AG09319 (cell line): ENCODE measurements around the gene ACTN3.

Experiments
- DNase-seq: peaks from one replicate; pipeline ENCODE4 v3.0.0-alpha.2; 2010; ENCODE audit warnings: low read depth; ENCODE audit errors: extremely low read depth
- TF ChIP-seq, protein P1 (sequence below): IDR thresholded peaks from 2 replicates; pipeline ENCODE4 v1.5.1; 2011; ENCODE audit warnings: low read depth, mild to moderate bottlenecking, inconsistent platforms, low read length, moderate library complexity

The ACTN3 gene

DNA sequence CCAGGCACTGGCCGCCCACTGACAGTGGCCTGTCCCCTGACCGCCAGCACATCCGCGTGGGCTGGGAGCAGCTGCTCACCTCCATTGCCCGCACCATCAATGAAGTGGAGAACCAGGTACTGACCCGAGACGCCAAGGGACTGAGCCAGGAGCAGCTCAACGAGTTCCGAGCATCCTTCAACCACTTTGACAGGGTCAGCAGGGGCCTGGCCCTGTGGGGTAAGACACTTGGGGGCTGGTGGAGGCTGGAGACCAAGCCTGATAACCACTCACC, 15.2 kb downstream of the ACTN3 start:
- no peak for DNase-seq
- TF ChIP-seq, protein P1, sequence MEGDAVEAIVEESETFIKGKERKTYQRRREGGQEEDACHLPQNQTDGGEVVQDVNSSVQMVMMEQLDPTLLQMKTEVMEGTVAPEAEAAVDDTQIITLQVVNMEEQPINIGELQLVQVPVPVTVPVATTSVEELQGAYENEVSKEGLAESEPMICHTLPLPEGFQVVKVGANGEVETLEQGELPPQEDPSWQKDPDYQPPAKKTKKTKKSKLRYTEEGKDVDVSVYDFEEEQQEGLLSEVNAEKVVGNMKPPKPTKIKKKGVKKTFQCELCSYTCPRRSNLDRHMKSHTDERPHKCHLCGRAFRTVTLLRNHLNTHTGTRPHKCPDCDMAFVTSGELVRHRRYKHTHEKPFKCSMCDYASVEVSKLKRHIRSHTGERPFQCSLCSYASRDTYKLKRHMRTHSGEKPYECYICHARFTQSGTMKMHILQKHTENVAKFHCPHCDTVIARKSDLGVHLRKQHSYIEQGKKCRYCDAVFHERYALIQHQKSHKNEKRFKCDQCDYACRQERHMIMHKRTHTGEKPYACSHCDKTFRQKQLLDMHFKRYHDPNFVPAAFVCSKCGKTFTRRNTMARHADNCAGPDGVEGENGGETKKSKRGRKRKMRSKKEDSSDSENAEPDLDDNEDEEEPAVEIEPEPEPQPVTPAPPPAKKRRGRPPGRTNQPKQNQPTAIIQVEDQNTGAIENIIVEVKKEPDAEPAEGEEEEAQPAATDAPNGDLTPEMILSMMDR: no peak

DNA sequence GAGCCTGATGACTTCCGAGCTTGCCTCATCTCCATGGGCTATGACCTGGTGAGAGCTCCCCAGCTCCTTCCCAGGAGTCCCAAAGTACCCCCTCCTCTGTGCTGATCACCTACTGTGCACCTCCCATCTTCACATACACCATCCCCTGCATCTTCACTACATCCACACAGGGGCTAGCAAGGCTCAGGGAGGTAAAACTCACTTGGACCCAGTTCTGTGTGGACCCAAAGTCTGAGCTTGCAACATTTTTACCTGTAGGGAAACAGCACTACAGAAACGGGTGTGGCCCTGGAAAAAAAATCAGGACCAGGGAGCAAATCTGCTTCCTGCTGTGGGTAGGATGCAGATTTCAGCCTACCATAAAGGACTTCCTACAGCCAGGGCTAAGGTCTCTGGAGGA, 15.6 kb downstream of the ACTN3 start:
- TF ChIP-seq, protein P1: no peak
- no peak for DNase-seq

DNA sequence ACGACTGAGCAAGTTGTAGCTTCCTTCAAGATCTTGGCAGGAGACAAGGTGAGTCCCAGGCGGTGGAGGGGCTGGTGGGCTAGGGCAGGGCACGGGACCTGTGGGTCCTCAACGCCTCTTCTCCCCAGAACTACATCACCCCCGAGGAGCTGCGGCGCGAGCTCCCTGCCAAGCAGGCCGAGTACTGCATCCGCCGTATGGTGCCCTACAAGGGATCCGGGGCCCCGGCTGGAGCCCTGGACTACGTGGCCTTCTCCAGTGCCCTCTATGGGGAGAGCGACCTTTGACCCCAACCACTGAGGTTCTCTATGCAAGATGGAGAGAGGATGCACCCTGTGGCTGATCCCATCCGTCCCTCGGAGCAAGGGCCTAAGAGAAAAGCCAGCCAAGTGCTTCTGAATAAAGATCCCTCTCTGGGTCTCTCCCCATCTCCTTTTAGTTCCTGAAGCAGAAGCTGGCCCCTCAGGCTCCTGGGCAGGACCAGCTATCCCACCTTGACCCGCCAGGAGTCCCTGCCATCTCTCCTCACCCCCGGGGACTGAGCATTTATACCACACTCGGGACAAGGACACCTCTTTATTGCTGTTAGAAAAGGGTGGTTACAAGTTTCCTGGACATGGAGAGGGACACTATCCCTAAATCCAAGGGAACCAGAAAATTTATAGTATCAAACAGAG, 16.3 kb downstream of the ACTN3 start:
- TF ChIP-seq, protein P1: no peak
- DNase-seq: no peak

DNA sequence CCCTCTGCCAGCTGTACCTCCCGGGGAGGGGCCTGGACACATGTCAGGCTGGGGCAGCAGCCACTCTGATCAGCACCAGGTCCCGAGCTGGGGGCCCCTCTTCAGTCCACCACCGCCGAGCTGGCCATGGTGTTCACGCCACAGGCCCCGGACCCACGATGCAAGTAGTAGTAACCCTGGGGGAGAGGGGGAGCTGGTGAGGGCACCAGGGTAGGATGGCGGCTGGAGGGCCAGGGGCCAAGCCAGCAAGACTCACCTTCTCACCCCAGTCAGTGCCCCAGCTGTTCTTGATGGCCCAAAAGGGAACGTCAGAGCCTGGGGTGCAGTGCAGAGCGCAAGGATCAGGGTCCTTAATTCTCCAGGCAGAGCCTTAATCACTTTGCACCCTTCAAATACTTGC, 17.1 kb downstream of the ACTN3 start:
- no peak for DNase-seq
- TF ChIP-seq, protein P1: no peak

DNA sequence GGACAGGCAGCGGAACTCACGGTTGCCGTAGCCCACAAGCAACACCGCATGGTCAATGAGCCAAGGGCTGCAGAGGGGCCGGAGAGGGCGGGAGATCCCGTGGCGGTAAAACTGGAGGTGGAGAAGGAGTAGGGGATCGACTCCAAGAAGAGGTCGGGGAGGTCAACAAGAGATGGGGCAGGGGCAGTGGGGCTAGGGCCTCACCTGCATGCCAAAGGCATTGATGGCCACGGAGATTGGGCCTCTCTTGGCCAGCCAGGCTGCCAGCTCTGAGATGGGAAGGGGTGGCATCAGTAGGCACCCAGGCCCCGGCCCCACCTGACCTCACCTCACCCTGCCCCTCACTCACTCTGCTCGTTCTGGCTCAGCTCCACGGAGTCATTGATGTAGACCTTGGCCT, 17.8 kb downstream of the ACTN3 start:
- DNase-seq: no peak
- TF ChIP-seq, protein P1: no peak

DNA sequence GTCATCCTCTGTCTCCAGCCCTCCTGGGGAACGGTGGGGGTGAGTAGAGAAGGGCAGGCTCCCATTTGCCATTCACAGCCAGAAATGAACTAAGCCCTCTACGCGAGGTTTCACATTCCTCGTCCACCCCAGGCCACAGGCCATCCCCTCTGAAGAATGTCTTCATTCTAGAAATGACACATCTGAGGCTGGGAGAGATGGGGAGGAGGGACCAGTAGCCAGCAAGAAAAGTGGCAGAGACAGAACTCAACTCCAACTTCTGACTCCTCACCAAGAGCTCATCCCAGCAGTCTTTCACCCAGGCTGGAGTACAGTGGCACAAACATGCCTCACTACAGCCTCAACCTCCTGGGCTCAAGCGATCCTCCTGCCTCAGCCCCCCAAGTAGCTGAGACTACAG, 18.3 kb downstream of the ACTN3 start:
- TF ChIP-seq, protein P1: no peak
- no peak for DNase-seq

DNA sequence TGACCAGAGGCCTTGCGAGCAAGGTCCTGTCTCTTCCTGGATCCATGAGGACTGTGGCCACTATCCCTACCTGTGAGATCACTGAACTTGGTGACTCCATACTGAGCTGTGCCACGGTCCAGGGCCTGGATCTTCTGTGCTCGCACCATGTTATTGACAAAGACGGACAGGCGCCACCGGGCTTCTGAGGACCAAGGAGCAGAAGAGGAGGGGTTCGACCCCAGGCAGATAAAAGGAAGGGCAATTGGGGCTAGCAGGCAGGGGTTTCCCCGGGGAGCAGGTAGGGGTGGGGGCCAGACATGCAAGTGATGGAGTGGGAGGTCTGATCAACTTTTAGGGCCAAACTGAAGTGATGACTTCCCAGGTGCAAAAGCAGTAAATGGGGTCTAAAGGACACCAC, 19.5 kb downstream of the ACTN3 start:
- TF ChIP-seq, protein P1: no peak
- DNase-seq: no peak
